Stimulated activated CD4-positive, alpha-beta T cell treated with anti-CD3 and anti-CD28 coated beads, Interleukin-4, amount 100 ng/mL, for 1 hour (primary cell): ENCODE measurements around the gene MBD3L3.
A peak's percentile ranks its signal among the peaks of the same experiment; 100 is the strongest.
"Not testable (repeated sequence)": the region's sequence is repeated elsewhere in the genome, so short reads cannot be mapped to it uniquely, and the experiment has no call there.

Source experiments
- DNase-seq: peaks from one replicate; pipeline ENCODE4 v3.0.0-alpha.2; 2020

Gene MBD3L3

DNA sequence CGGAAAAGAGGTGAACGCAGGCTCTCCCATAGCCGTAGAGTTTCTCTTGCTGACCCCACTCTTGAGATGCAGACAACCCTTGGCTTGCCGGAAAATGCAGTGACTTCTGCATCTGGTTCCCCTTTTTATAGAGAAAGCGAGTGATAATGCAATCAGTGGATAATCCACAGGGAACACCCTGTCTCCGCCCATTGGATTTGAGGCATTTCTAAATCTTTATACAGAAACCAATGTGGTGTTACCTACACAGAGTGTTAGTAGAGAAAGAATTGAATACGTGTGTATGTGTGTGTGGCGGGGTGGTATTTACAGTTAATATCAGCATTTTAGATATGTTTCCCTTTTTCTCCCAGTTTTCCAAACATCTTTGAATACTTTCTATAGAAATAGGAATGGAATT, at the start of gene MBD3L3:
Gene MBD3L3, minus strand, starts transcription at position 101 of the 400 bp plus-strand sequence. Its CDS starts 71 bp downstream, at position 30.
- DNase-seq = not testable (repeated sequence)

- DNase-seq = no peak
Measured at GRCh38 chr19:7106711-7107657, 48.5 kb upstream of the MBD3L3 start.

- DNase-seq = no peak
Measured at GRCh38 chr19:7104747-7105447, 46.4 kb upstream of the MBD3L3 start.

DNA sequence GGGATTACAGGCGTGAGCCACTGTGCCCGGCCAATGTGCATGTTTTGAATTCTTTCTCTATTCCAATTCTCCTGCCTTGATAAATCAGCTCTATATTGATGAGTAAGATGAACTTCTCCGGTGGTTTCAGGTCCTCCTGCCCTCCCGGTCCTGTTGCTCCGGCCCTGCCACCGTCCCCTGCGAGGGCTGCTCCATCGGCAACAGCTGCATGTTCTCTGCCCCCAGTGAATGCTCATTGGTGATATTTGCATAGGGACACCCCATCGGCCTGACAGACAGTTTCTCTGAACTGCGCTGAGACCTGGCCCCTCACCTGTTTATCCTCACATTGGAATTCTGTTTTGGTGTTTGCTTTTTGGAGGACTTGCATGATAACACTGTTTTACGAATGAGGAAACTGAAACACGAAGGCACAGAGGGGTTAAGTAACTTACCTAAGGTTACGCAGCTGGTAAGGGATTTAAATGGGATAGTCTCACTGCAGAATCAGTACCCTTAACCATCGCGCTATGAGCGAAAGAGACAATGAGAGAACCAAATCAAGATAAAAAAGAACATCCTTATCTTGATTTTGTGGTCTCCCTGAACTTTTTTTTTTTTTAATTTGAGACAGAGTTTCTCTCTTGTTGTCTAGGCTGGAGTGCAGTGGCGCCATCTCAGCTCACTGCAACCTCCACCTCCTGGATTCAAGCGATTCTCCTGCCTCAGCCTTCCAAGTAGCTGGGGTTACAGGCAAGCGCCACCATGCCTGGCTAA, 43.2 kb upstream of the MBD3L3 start:
- no peak for DNase-seq

DNA sequence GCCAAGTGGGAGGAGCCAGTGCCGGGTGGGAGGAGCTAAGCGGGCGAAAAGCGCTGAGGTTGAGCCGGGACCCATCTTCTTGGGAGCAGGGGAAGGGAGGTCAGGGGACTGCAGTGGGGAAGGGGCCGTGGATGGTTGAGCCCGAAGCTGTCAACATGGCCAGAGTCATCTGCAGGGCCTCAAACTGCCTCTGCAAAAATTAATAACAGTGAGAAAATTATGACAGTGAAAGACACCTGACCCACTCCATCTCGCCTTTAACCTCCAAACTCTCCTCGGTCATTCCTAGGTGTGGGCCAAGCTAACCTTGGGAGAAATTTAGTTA, 41.1 kb upstream of the MBD3L3 start:
- peak; percentile 75 for DNase-seq

DNA sequence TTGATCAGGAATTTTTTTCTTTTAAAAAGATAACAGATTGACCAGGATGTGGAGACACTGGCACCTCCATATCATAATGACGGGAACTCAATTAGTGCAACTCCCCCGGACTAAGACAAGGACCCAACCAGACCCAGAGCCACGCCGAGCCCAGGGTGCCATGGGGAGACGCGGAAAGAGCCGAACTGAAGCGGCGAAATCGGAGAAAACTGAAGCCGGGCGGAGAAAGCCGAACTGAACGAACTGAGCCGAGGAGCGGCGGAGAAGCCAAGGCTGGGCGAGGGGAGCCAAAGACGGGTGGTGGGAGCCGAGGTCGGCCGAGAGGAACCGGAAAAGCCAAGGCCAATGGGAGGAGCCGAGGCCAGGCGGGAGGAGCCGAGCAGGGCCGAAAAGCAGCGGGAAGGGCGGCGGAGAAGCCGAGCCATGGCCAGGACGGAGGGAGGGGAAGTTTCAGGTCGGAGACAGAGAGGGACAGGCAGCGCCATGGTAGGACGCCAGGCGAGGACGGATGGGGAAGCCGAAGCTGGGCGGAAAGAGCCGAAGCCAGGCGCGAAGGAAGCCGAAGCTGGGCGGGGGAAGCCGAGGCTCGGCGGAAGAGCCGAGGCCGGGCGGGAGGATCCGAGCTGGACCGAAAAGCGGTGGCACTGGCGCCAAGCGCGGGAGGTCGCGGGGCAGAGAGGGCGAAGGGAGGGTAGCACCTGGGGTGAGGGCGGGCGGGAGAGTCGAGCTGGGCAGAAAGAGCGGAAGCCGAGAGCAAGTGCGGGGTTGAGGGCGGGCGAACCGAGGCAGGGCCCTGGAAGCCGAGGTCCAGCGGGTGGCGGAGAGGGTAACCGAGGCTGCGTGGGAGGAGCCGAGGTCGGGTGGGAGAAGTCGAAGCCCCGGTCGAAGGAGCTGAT, 40.5 kb upstream of the MBD3L3 start:
- DNase-seq = peak; percentile 91

GRCh38 chr19:7098096-7098495, 39.6 kb upstream of the MBD3L3 start:
- no peak for DNase-seq

GRCh38 chr19:7088999-7089398, 30.5 kb upstream of the MBD3L3 start:
- no peak for DNase-seq

DNA sequence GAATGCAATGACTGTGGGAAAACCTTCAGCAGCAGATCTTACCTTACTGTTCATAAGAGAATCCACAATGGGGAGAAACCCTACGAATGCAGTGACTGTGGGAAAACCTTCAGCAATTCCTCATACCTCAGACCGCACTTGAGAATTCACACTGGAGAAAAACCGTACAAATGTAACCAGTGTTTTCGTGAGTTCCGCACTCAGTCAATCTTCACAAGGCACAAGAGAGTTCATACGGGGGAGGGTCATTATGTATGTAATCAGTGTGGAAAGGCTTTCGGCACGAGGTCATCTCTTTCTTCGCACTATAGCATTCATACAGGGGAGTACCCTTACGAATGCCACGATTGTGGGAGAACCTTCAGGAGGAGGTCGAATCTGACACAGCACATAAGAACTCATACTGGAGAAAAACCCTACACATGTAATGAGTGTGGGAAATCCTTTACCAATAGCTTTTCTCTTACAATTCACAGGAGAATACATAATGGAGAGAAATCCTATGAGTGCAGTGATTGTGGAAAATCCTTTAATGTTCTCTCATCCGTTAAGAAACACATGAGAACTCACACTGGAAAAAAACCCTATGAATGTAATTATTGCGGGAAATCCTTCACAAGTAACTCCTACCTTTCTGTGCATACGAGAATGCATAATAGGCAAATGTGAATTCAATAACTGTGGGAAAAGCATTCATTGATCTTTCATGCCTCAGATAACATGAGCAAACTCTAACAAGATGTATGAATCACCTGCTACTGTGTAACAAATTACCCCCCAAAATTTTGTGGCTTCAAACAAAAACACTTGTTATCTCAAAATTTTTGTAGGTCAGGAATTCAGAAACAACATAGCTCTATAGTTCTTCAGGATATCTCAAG, 24.8 kb upstream of the MBD3L3 start:
- no peak for DNase-seq

DNA sequence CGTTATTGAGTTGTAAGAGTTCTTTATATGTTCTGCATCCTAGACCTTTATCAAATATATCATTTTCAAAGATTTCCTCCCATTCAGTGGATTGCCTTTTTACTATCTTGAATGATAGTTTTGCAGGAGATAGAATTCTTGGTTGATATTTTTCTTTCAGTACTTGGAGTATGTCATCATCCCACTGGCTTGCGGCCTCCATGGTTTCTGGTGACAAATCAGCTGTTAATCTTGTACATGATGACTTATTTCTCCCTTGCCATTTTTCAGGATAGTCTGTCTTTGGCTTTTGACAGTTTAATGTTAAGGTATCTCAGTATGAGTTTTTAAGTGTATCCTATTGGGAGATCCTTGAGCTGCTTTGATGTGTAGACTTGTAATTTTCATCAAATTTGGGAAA, 19.5 kb upstream of the MBD3L3 start:
- no peak for DNase-seq

- DNase-seq = no peak
Measured at GRCh38 chr19:7076151-7076550, 17.7 kb upstream of the MBD3L3 start.

GRCh38 chr19:7074705-7075282, 16.3 kb upstream of the MBD3L3 start:
- DNase-seq = no peak

- no peak for DNase-seq
Measured at GRCh38 chr19:7072541-7072940, 14.1 kb upstream of the MBD3L3 start.

DNA sequence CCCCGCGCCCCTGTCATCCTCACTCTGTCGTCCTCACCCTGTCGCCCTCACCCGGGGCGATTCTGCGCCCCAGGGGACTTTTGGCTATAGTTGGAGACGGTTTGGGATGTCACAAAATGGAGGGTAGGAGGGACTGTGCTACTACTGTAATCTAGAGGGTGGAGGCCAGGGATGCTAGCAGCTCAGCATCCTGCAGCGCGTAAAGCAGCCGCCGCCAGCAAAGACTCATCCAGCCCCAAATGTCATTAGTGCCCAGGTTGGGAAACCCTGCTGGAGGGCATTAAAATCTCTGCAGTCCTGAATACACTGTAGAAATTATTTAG, 11.4 kb upstream of the MBD3L3 start:
- no peak for DNase-seq

- DNase-seq = peak; percentile 98
Measured at GRCh38 chr19:7069042-7069903, 10.8 kb upstream of the MBD3L3 start, which contains the start of gene ZNF557. TSS of gene ZNF557 (plus strand) at chr19:7069703. CDS start at chr19:7075075, 5,372 bp downstream.

GRCh38 chr19:7068599-7068998, 10.1 kb upstream of the MBD3L3 start:
- DNase-seq = no peak

DNA sequence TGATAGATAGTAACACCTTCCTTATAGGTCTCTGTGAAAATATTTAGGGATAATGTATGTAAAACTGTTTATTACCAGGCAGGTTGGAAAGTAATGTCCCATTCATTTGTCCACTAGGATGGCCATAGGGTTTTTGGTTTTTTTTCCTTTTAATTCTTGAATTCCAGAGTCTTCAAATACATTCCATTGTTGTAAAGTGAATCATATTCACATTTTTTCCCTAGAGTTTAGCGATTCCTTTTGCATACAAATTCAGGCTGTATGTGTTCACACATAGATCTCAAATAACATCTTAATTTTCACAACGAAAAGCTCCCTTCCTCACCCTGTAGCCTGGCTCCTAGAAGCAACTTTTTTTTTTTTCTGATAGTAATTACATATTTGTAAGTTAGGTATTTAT, 9.2 kb upstream of the MBD3L3 start:
- DNase-seq = no peak

- DNase-seq = not testable (repeated sequence)
Measured at GRCh38 chr19:7067122-7067521, 8.6 kb upstream of the MBD3L3 start.

- DNase-seq = no peak
Measured at GRCh38 chr19:7063764-7064418, 5.4 kb upstream of the MBD3L3 start.
